ENCODE results near the gene FRMD4B.

FRMD4B gene

GRCh38 chr3:69260216-69260787, 125.6 kb downstream of the FRMD4B start:
- no peak for DNase-seq (ENCODE audit: low read depth)
- no peak for TF ChIP-seq CTCF (IDR thresholded peaks at IDR 0.05; ENCODE audit: control insufficient read depth, insufficient read depth, low read depth, low read length, missing control alignments)
- H3K4me3 ChIP-seq (ENCODE audit: control insufficient read depth, low read depth, low read length) = no peak overlapping the region

DNA sequence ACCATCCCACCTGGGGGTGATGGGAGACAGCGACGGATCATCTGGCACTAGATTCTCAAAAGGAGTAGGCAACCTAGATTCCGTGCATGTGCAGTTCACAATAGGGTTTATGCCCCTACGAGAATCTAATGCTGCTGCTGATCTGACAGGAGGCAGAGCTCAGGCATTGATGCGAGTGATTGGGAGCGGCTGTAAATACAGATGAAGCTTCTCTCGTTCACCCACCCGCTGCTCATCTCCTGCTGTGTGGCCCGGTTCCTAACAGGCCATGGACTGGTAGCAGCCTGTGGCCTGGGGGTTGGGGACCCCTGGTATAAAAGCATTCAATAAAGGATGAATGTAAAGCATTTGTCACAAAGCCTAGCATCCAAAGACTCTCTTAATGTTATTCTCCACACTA, 126.8 kb downstream of the FRMD4B start:
- TF ChIP-seq CTCF (IDR thresholded peaks at IDR 0.05; ENCODE audit: control insufficient read depth, insufficient read depth, low read depth, low read length, missing control alignments) = no peak
- DNase-seq (ENCODE audit: low read depth) = no peak
- H3K4me3 ChIP-seq (ENCODE audit: control insufficient read depth, low read depth, low read length) = no peak overlapping the region

- no peak overlapping the region for H3K4me3 ChIP-seq (ENCODE audit: control insufficient read depth, low read depth, low read length)
- no peak for DNase-seq (ENCODE audit: low read depth)
- no peak for TF ChIP-seq CTCF (IDR thresholded peaks at IDR 0.05; ENCODE audit: control insufficient read depth, insufficient read depth, low read depth, low read length, missing control alignments)
Measured at GRCh38 chr3:69255928-69256327, 130.0 kb downstream of the FRMD4B start.

GRCh38 chr3:69254351-69254750, 131.5 kb downstream of the FRMD4B start:
- H3K4me3 ChIP-seq (ENCODE audit: control insufficient read depth, low read depth, low read length) = no peak overlapping the region
- no peak for DNase-seq (ENCODE audit: low read depth)
- TF ChIP-seq CTCF (IDR thresholded peaks at IDR 0.05; ENCODE audit: control insufficient read depth, insufficient read depth, low read depth, low read length, missing control alignments) = no peak

DNA sequence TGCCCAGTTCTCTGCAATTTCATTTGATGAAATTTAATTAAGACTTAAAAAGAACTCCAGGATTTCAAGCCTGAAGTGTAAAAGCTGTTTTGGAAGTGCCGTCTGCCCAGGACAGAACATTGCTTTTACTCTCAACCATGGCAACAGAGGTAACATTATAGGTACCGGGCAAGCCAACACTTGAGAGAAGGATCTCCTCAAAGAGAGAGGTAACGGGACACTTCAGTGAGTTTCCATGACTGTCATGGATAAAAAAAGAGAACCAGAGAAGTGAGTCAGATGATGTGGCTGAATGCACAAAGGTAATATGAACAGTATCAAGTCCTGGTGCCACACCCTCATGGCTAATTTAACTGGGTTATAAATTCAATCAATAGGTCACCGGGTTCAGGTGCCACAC, 133.3 kb downstream of the FRMD4B start:
- TF ChIP-seq CTCF (IDR thresholded peaks at IDR 0.05; ENCODE audit: control insufficient read depth, insufficient read depth, low read depth, low read length, missing control alignments) = no peak
- DNase-seq (ENCODE audit: low read depth) = no peak
- no peak overlapping the region for H3K4me3 ChIP-seq (ENCODE audit: control insufficient read depth, low read depth, low read length)

GRCh38 chr3:69252141-69252540, 133.7 kb downstream of the FRMD4B start:
- DNase-seq (ENCODE audit: low read depth) = no peak
- no peak overlapping the region for H3K4me3 ChIP-seq (ENCODE audit: control insufficient read depth, low read depth, low read length)
- TF ChIP-seq CTCF (IDR thresholded peaks at IDR 0.05; ENCODE audit: control insufficient read depth, insufficient read depth, low read depth, low read length, missing control alignments) = no peak
